HCT116 (cell line): ENCODE data around the gene PRRX1.

ENCODE experiments used
- CEBPB ChIP-seq: IDR thresholded peaks from 2 replicates; pipeline ENCODE4 v1.6.1; 2012; ENCODE audit warnings: low read depth
- EZH2 ChIP-seq: fragments of 200-600 bp; sonication (generic); IDR thresholded peaks from 2 replicates; pipeline ENCODE4 v1.6.1; 2017; ENCODE audit warnings: antibody characterized with exemption, mixed run types
- EZH2phosphoT487 ChIP-seq: fragments of 200-600 bp; IDR thresholded peaks from 2 replicates; pipeline ENCODE4 v1.6.1; 2018; ENCODE audit warnings: antibody characterized with exemption, borderline replicate concordance
- FOSL1 ChIP-seq: IDR thresholded peaks from 2 replicates; pipeline ENCODE4 v1.6.1; 2012; ENCODE audit warnings: low read depth
- JUND ChIP-seq: IDR thresholded peaks from 2 replicates; pipeline ENCODE4 v1.6.1; 2012
- POLR2A ChIP-seq: IDR thresholded peaks from 2 replicates; pipeline ENCODE4 v1.7.0; 2011; ENCODE audit warnings: borderline replicate concordance; ENCODE audit not compliant: insufficient read depth, insufficient read length; ENCODE audit errors: extremely low read depth
- POLR2AphosphoS5 ChIP-seq: IDR thresholded peaks from 2 replicates; pipeline ENCODE4 v1.6.1; 2011; ENCODE audit warnings: mild to moderate bottlenecking, low read depth, low read length, moderate library complexity
- SIN3A ChIP-seq: IDR thresholded peaks from 2 replicates; pipeline ENCODE4 v1.6.1; 2012; ENCODE audit warnings: low read depth
- ZNF274 ChIP-seq: fragments of 200-500 bp; sonication (Bioruptor generic); IDR thresholded peaks from 2 replicates; pipeline ENCODE4 v1.6.1; 2014; ENCODE audit warnings: mild to moderate bottlenecking, low read depth, low read length, inconsistent platforms
- TF ChIP-seq, protein P1 (sequence below), 3 experiments: fragments of 200-600 bp in 1 of 3; sonication (generic) in 1 of 3; IDR thresholded peaks in 2 of 3; conservative IDR thresholded peaks in 1 of 3; 2 replicates each; pipeline ENCODE4 v1.5.1; 2012 to 2017; ENCODE audit warnings: low read depth in 2 of 3, low read length in 2 of 3, antibody characterized with exemption in 1 of 3, borderline replicate concordance in 1 of 3, control low read depth in 1 of 3, mild to moderate bottlenecking in 1 of 3, mixed read lengths in 1 of 3, mixed run types in 1 of 3, moderate library complexity in 1 of 3; ENCODE audit not compliant: insufficient read depth in 1 of 3
- TF ChIP-seq, protein P2 (sequence below): IDR thresholded peaks from 2 replicates; pipeline ENCODE4 v1.6.1; 2012
- TF ChIP-seq, protein P3 (sequence below): IDR thresholded peaks from 2 replicates; pipeline ENCODE4 v1.6.1; 2012

DNA sequence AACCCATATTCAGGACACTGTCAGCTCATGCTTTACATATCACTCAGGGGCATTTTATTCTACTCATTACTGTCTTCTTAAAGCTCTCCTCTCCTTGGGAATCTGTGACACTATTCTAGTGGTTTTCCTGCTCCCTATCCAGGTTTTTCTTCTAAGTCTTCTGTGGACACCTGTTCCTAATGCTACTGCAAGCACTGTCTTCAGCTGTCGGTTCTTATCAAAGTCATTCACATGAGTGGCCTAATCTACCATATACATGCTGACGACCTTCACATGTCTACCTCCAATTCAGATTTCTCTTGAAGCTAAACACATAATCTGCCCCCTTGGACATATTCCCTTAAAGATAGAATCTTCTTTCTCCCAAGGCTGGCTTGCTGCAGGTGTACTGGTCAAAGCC lies 39.8 kb upstream of the PRRX1 start:
- TF ChIP-seq EZH2phosphoT487 (no peak), POLR2A (no peak), CEBPB (no peak), POLR2AphosphoS5 (no peak), EZH2 (no peak), SIN3A (no peak), JUND (no peak), FOSL1 (no peak), ZNF274 (no peak)
- TF ChIP-seq, protein P1, sequence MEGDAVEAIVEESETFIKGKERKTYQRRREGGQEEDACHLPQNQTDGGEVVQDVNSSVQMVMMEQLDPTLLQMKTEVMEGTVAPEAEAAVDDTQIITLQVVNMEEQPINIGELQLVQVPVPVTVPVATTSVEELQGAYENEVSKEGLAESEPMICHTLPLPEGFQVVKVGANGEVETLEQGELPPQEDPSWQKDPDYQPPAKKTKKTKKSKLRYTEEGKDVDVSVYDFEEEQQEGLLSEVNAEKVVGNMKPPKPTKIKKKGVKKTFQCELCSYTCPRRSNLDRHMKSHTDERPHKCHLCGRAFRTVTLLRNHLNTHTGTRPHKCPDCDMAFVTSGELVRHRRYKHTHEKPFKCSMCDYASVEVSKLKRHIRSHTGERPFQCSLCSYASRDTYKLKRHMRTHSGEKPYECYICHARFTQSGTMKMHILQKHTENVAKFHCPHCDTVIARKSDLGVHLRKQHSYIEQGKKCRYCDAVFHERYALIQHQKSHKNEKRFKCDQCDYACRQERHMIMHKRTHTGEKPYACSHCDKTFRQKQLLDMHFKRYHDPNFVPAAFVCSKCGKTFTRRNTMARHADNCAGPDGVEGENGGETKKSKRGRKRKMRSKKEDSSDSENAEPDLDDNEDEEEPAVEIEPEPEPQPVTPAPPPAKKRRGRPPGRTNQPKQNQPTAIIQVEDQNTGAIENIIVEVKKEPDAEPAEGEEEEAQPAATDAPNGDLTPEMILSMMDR (IDR thresholded peaks at IDR 0.05 in 2 of 3, conservative IDR thresholded peaks at IDR 0.05 in 1 of 3; ENCODE audit: borderline replicate concordance in 1 of 3, insufficient read depth in 1 of 3, low read depth in 2 of 3, low read length in 2 of 3) = no peak
- TF ChIP-seq, protein P2, sequence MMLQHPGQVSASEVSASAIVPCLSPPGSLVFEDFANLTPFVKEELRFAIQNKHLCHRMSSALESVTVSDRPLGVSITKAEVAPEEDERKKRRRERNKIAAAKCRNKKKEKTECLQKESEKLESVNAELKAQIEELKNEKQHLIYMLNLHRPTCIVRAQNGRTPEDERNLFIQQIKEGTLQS = no peak
- TF ChIP-seq, protein P3, sequence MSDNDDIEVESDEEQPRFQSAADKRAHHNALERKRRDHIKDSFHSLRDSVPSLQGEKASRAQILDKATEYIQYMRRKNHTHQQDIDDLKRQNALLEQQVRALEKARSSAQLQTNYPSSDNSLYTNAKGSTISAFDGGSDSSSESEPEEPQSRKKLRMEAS = no peak
